ENCODE results near the gene NEB.

Gene NEB

GRCh38 chr2:151691631-151692030 lies 42.6 kb downstream of the NEB start:
- no peak for DNase-seq (ENCODE audit: low spot score)
- in situ Hi-C loops (cut with MboI; ENCODE audit: low pct_unique_long_range_greater_than_20kb, low sequenced_read_pairs, unreplicated experiment): no loop called here
- TF ChIP-seq CTCF (IDR thresholded peaks at IDR 0.05; ENCODE audit: extremely low read depth, insufficient read depth, missing control alignments): peak; percentile 18

- DNase-seq (ENCODE audit: low spot score): no peak
- in situ Hi-C loops (cut with MboI; ENCODE audit: low pct_unique_long_range_greater_than_20kb, low sequenced_read_pairs, unreplicated experiment): no loop called here
- no peak for TF ChIP-seq CTCF (IDR thresholded peaks at IDR 0.05; ENCODE audit: extremely low read depth, insufficient read depth, missing control alignments)
These were observed 45.6 kb downstream of the NEB start for GRCh38 chr2:151688719-151689118.

GRCh38 chr2:151682459-151683003 lies 51.7 kb downstream of the NEB start:
- TF ChIP-seq CTCF (IDR thresholded peaks at IDR 0.05; ENCODE audit: extremely low read depth, insufficient read depth, missing control alignments): no peak
- in situ Hi-C loops (cut with MboI; ENCODE audit: low pct_unique_long_range_greater_than_20kb, low sequenced_read_pairs, unreplicated experiment): no loop called here
- DNase-seq (ENCODE audit: low spot score): no peak

GRCh38 chr2:151681051-151681450 lies 53.2 kb downstream of the NEB start:
- no peak for TF ChIP-seq CTCF (IDR thresholded peaks at IDR 0.05; ENCODE audit: extremely low read depth, insufficient read depth, missing control alignments)
- DNase-seq (ENCODE audit: low spot score): no peak
- in situ Hi-C loops (cut with MboI; ENCODE audit: low pct_unique_long_range_greater_than_20kb, low sequenced_read_pairs, unreplicated experiment): no loop called here

GRCh38 chr2:151679994-151680393 lies 54.3 kb downstream of the NEB start:
- in situ Hi-C loops (cut with MboI; ENCODE audit: low pct_unique_long_range_greater_than_20kb, low sequenced_read_pairs, unreplicated experiment): no loop called here
- TF ChIP-seq CTCF (IDR thresholded peaks at IDR 0.05; ENCODE audit: extremely low read depth, insufficient read depth, missing control alignments): no peak
- DNase-seq (ENCODE audit: low spot score): no peak

- in situ Hi-C loops (cut with MboI; ENCODE audit: low pct_unique_long_range_greater_than_20kb, low sequenced_read_pairs, unreplicated experiment): no loop called here
- DNase-seq (ENCODE audit: low spot score): no peak
- no peak for TF ChIP-seq CTCF (IDR thresholded peaks at IDR 0.05; ENCODE audit: extremely low read depth, insufficient read depth, missing control alignments)
These were observed 55.4 kb downstream of the NEB start for GRCh38 chr2:151678849-151679248.

- DNase-seq (ENCODE audit: low spot score): no peak
- TF ChIP-seq CTCF (IDR thresholded peaks at IDR 0.05; ENCODE audit: extremely low read depth, insufficient read depth, missing control alignments): no peak
- in situ Hi-C loops (cut with MboI; ENCODE audit: low pct_unique_long_range_greater_than_20kb, low sequenced_read_pairs, unreplicated experiment): no loop called here
These were observed 61.3 kb downstream of the NEB start for GRCh38 chr2:151673016-151673415.

All from GM13977 (cell line).